Loucy (cell line): ENCODE results near the gene EIF2B4.
A peak's percentile ranks its signal among the peaks of the same experiment; 100 is the strongest.

Experiments used
- H2AFZ ChIP-seq: fragments of 200-600 bp; sonication (generic); 2 replicates; pipeline ENCODE4 v1.6.0; 2016; ENCODE audit warnings: antibody characterized with exemption, mild to moderate bottlenecking, low read length, moderate library complexity
- H3F3A ChIP-seq: fragments of 200-600 bp; 2 replicates; pipeline ENCODE4 v1.6.0; 2016; ENCODE audit warnings: antibody characterized with exemption, low read depth, mild to moderate bottlenecking
- H3K27me3 ChIP-seq: fragments of 200-600 bp; sonication (generic); 2 replicates; pipeline ENCODE4 v1.6.1; 2014; ENCODE audit warnings: low read length, mild to moderate bottlenecking; ENCODE audit not compliant: insufficient read depth, poor library complexity, severe bottlenecking
- H3K36me3 ChIP-seq: fragments of 200-600 bp; sonication (generic); 2 replicates; pipeline ENCODE4 v1.6.1; 2016; ENCODE audit warnings: low read length; ENCODE audit not compliant: insufficient read depth
- H3K4me1 ChIP-seq: fragments of 200-600 bp; sonication (generic); 2 replicates; pipeline ENCODE4 v1.5.1; 2014; ENCODE audit warnings: low read length, mild to moderate bottlenecking; ENCODE audit not compliant: insufficient read depth, poor library complexity, severe bottlenecking
- H3K4me2 ChIP-seq: fragments of 200-600 bp; sonication (generic); 2 replicates; pipeline ENCODE4 v1.6.0; 2014; ENCODE audit warnings: antibody characterized with exemption, low read length, low read depth, mild to moderate bottlenecking; ENCODE audit not compliant: poor library complexity, severe bottlenecking
- H3K4me3 ChIP-seq: fragments of 200-600 bp; sonication (generic); 2 replicates; pipeline ENCODE4 v1.5.1; 2014; ENCODE audit warnings: low read length, mild to moderate bottlenecking, mixed read lengths; ENCODE audit not compliant: poor library complexity, severe bottlenecking
- H3K79me2 ChIP-seq: fragments of 200-600 bp; sonication (generic); 2 replicates; pipeline ENCODE4 v1.6.1; 2014; ENCODE audit warnings: low read length; ENCODE audit not compliant: insufficient read depth
- H3K9ac ChIP-seq: fragments of 200-600 bp; sonication (generic); 2 replicates; pipeline ENCODE4 v1.6.0; 2014; ENCODE audit warnings: mild to moderate bottlenecking, low read depth, low read length, moderate library complexity; ENCODE audit not compliant: poor library complexity, severe bottlenecking
- H3K9me2 ChIP-seq: fragments of 200-600 bp; sonication (generic); replicated peaks from 2 replicates; pipeline ENCODE4 v1.6.1; 2016; ENCODE audit warnings: low read depth, low read length, mixed read lengths
- H3K9me3 ChIP-seq: fragments of 200-600 bp; sonication (generic); 2 replicates; pipeline ENCODE4 v1.6.1; 2014; ENCODE audit warnings: mild to moderate bottlenecking, antibody characterized with exemption, low read length, low read depth; ENCODE audit not compliant: insufficient read depth
- H4K20me1 ChIP-seq: fragments of 200-600 bp; sonication (generic); 2 replicates; pipeline ENCODE4 v1.6.0; 2014; ENCODE audit warnings: antibody characterized with exemption, low read length, mild to moderate bottlenecking; ENCODE audit not compliant: insufficient read depth, poor library complexity, severe bottlenecking
- EZH2phosphoT487 ChIP-seq: fragments of 200-600 bp; IDR thresholded peaks from 2 replicates; pipeline ENCODE4 v1.6.1; 2018; ENCODE audit warnings: antibody characterized with exemption, mild to moderate bottlenecking, moderate library complexity, borderline replicate concordance
- TF ChIP-seq, protein P1 (sequence below): fragments of 200-600 bp; sonication (generic); conservative IDR thresholded peaks from 2 replicates; pipeline ENCODE4 v1.5.1; 2014; ENCODE audit warnings: mild to moderate bottlenecking, antibody characterized with exemption, low read length

Gene EIF2B4

DNA sequence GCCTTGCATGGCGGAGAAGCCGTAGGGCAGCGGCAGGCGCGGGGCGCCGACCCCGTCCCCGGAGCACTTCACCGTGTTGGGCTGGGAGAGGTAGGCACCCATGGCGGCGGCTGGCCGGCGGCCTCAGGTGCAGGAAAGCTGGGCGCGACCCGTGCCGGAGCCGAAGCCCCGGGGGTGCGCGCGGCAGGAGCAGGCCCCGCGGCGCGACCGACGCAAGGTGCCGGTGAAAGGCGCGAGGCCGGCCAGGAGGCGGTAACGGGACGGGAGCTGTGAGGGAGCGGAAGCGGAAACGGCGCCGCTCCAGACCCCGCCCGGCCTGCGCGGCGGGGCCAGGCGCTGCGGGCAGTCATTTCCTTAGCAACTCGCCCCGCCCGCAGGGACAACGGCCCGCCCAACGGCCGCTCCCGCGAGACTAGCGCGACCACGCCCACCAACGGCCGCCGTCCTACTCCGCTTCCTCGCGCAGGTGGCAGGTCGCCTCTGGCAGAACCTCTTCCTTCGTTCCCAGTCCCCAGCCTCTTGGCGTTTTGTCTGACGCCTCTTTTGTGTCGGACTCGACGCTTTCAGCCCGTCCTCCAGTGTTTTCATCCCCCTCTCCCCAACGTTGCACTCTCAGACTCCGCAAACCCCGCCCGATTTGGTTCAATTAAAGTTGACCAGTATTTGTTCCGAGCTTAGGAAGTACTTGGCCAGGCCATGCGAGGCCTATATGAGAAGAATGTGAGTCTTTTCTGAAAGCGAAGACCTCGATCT, 39.4 kb upstream of the EIF2B4 start, which contains the start of gene PPM1G:
Gene PPM1G, minus strand, starts transcription at position 271 of the 753 bp plus-strand sequence. Its CDS starts 169 bp downstream, at position 102.
- peaks cover 34% of the 10 kb centered on the region for H3K4me1 ChIP-seq
- no peaks in the 10 kb centered on the region for H3K9me2 ChIP-seq
- no peaks in the 10 kb centered on the region for H3K9me3 ChIP-seq
- no peak for TF ChIP-seq EZH2phosphoT487
- TF ChIP-seq, protein P1, sequence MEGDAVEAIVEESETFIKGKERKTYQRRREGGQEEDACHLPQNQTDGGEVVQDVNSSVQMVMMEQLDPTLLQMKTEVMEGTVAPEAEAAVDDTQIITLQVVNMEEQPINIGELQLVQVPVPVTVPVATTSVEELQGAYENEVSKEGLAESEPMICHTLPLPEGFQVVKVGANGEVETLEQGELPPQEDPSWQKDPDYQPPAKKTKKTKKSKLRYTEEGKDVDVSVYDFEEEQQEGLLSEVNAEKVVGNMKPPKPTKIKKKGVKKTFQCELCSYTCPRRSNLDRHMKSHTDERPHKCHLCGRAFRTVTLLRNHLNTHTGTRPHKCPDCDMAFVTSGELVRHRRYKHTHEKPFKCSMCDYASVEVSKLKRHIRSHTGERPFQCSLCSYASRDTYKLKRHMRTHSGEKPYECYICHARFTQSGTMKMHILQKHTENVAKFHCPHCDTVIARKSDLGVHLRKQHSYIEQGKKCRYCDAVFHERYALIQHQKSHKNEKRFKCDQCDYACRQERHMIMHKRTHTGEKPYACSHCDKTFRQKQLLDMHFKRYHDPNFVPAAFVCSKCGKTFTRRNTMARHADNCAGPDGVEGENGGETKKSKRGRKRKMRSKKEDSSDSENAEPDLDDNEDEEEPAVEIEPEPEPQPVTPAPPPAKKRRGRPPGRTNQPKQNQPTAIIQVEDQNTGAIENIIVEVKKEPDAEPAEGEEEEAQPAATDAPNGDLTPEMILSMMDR = no peak
- H4K20me1 ChIP-seq = peaks cover 44% of the 10 kb centered on the region
- H3K27me3 ChIP-seq = no peaks in the 10 kb centered on the region
- peaks cover 49% of the 10 kb centered on the region for H3K79me2 ChIP-seq
- peak within 1 kb of the TSS; percentile 85 for H3K4me2 ChIP-seq
- H3K9ac ChIP-seq = peak within 1 kb of the TSS; percentile 79
- peak within 1 kb of the TSS; percentile 99 for H3K4me3 ChIP-seq
- H3F3A ChIP-seq = no peaks in the 10 kb centered on the region
- no peaks in the 10 kb centered on the region for H3K36me3 ChIP-seq
- H2AFZ ChIP-seq = peak within 1 kb of the TSS; percentile 80

DNA sequence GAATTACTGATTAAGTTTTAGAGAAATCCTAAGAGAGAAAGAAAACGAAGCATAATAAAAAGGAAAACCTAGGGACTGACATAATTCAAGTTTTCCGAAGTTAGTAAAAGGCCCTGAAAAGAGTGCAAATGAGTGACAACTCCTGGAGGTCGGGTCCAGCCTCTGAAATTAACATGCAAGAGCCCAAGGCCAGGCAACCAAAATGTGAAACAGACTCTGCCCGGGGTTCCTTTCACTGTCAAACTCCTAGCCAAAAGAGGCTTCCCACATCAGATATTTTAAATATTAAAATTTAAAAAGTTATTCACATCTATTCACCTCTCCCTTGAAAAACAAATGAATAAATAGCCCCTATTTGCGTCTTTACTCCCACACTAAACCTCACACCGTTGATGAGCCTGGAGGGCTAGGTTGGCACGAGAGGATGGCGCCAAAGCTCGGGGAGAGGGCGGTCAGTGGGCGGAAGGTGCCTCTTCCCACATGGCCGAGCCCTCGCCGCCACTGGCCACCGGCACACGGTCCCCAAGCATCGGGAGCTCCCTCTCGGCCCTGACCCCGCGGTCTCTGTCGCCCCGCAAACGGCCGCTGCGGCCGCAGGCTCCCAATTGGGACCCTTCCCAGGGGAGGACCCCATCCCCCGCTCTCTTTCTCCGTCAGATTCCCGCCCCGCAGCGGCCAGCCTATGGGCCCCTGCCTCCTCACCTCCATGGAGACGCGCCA, 38.6 kb upstream of the EIF2B4 start:
- peak overlapping the region; percentile 80 for H2AFZ ChIP-seq
- H3K4me1 ChIP-seq = peaks cover 41% of the 10 kb centered on the region
- H3F3A ChIP-seq = no peaks in the 10 kb centered on the region
- no peaks in the 10 kb centered on the region for H3K9me3 ChIP-seq
- peak overlapping the region; percentile 99 for H3K4me3 ChIP-seq
- H3K9ac ChIP-seq = peak overlapping the region; percentile 79
- H3K36me3 ChIP-seq = no peaks in the 10 kb centered on the region
- peaks cover 56% of the 10 kb centered on the region for H3K79me2 ChIP-seq
- TF ChIP-seq, protein P1 = no peak
- TF ChIP-seq EZH2phosphoT487 = no peak
- no peaks in the 10 kb centered on the region for H3K9me2 ChIP-seq
- H4K20me1 ChIP-seq = peaks cover 51% of the 10 kb centered on the region
- peak overlapping the region; percentile 85 for H3K4me2 ChIP-seq
- no peaks in the 10 kb centered on the region for H3K27me3 ChIP-seq

DNA sequence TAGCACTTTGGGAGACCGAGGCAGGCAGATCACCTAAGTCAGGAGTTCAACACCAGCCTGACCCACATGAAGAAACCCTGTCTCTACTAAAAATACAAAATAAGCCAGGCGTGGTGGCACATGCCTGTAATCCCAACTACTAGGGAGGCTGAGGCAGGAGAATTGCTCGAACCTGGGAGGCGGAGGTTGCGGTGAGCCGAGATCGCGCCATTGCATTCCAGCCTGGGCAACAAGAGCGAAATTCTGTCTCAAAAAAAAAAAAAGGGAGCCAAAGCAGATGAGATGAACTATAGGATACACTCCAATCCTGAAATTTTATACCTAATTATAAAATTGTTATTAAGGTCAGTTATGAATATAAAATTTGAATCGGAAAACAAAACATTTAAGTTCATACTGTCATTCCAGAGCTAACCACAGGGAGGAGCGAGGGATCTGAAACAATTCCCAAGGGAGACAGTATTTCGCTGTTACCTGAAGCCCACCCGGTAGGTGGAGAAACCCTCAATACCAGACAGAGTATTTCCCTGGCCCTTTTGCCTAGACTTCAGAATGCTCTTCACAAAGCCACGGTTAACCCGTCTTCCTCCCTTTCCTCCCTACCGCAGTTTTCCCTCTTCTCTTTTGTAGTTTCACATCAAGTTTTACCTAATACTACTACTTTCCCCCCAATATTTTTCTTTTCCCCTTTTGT, 37.8 kb upstream of the EIF2B4 start:
- no peaks in the 10 kb centered on the region for H3F3A ChIP-seq
- no peak for TF ChIP-seq EZH2phosphoT487
- TF ChIP-seq, protein P1 = peak; percentile 49
- peaks cover 58% of the 10 kb centered on the region for H4K20me1 ChIP-seq
- H3K9me3 ChIP-seq = no peaks in the 10 kb centered on the region
- H3K27me3 ChIP-seq = no peaks in the 10 kb centered on the region
- no peak overlapping the region for H2AFZ ChIP-seq
- H3K9me2 ChIP-seq = no peaks in the 10 kb centered on the region
- H3K9ac ChIP-seq = peak overlapping the region; percentile 79
- peaks cover 65% of the 10 kb centered on the region for H3K79me2 ChIP-seq
- peaks cover 45% of the 10 kb centered on the region for H3K4me1 ChIP-seq
- H3K4me2 ChIP-seq = peak overlapping the region; percentile 85
- H3K4me3 ChIP-seq = peak overlapping the region; percentile 99
- no peaks in the 10 kb centered on the region for H3K36me3 ChIP-seq
